LNCaP clone FGC (cell line): ENCODE data around the gene SEPTIN8.

Experiments used
- DNase-seq: peaks from one replicate; pipeline ENCODE4 v3.0.0-alpha.2; 2011; ENCODE audit warnings: low read depth
- H3K4me3 ChIP-seq: 2 replicates; pipeline ENCODE4 v1.5.1; 2011; ENCODE audit warnings: mild to moderate bottlenecking, low read depth, low read length, control low read depth
- TF ChIP-seq, protein P1 (sequence below): IDR thresholded peaks from 2 replicates; pipeline ENCODE4 v1.5.1; 2012; ENCODE audit warnings: mild to moderate bottlenecking; ENCODE audit not compliant: control insufficient read depth, insufficient read depth; ENCODE audit errors: extremely low read depth

Gene SEPTIN8

DNA sequence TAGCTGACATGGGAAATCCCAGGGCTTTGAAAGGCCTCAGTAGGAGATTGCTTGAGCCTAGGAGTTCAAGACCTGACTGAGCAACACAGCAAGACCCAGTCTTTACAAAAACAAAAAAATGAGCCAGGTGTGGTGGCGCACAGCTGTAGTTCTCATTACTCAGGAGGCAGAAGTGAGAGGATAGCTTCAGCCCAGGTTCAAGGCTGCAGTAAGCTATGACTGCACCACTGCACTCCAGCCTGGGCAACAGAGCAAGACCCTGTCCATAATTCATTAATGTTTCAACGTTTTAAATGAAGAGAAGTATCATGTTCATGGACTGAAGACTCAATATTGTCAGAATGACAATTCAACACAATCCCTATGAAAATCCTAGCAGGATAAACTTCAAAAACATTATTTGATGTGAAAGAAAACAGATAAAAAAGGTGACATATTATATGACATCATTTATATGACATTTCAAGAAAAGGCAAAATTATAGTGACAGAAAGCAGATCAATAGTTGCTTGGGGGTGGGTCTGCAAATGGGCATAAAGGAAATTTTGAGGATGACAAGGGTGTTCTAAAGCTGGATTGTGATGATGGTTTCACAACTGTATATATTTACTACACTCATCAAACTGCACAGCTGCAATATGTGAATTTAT is 43.4 kb downstream of the SEPTIN8 start:
- no peak overlapping the region for H3K4me3 ChIP-seq
- DNase-seq, result no peak
- TF ChIP-seq, protein P1, sequence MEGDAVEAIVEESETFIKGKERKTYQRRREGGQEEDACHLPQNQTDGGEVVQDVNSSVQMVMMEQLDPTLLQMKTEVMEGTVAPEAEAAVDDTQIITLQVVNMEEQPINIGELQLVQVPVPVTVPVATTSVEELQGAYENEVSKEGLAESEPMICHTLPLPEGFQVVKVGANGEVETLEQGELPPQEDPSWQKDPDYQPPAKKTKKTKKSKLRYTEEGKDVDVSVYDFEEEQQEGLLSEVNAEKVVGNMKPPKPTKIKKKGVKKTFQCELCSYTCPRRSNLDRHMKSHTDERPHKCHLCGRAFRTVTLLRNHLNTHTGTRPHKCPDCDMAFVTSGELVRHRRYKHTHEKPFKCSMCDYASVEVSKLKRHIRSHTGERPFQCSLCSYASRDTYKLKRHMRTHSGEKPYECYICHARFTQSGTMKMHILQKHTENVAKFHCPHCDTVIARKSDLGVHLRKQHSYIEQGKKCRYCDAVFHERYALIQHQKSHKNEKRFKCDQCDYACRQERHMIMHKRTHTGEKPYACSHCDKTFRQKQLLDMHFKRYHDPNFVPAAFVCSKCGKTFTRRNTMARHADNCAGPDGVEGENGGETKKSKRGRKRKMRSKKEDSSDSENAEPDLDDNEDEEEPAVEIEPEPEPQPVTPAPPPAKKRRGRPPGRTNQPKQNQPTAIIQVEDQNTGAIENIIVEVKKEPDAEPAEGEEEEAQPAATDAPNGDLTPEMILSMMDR, result no peak

DNA sequence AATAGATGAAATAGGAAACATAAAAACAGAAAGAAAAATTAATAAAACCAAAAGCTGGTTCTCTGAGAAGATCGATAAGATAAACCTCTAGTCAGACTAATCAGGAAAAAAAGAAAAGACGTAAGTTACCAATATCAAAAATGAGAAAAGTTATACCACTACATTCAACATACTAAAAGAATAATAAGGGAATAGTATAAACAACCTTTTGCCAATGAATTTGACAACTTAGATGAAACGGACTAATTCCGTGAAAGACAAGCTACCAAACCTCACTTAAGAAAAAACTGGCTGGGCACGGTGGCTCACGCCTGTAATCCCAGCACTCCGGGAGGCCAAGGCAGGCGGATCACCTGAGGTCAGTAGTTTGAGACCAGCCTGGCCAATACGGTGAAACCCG is 47.1 kb downstream of the SEPTIN8 start:
- no peak for DNase-seq
- TF ChIP-seq, protein P1, result no peak
- H3K4me3 ChIP-seq, result no peak overlapping the region

DNA sequence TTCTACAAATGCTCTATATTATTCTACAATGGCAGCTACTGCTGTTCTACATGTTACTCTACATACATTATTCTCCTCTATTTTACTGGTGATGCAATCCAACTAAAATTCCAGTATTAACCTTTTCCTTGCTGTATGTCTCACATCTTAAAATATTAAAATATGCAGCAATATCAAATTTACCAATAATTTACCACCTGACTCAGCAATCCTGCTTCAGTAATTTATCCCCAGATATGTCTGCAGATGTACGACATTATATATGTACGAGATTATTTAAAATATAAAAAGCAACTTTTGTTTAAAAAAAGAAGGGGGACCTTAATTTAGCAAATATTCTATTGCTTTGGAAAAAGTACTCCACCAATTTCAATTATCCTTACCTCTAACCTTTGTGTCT is 51.3 kb downstream of the SEPTIN8 start:
- DNase-seq, result no peak
- H3K4me3 ChIP-seq, result no peak overlapping the region
- TF ChIP-seq, protein P1, result no peak

DNA sequence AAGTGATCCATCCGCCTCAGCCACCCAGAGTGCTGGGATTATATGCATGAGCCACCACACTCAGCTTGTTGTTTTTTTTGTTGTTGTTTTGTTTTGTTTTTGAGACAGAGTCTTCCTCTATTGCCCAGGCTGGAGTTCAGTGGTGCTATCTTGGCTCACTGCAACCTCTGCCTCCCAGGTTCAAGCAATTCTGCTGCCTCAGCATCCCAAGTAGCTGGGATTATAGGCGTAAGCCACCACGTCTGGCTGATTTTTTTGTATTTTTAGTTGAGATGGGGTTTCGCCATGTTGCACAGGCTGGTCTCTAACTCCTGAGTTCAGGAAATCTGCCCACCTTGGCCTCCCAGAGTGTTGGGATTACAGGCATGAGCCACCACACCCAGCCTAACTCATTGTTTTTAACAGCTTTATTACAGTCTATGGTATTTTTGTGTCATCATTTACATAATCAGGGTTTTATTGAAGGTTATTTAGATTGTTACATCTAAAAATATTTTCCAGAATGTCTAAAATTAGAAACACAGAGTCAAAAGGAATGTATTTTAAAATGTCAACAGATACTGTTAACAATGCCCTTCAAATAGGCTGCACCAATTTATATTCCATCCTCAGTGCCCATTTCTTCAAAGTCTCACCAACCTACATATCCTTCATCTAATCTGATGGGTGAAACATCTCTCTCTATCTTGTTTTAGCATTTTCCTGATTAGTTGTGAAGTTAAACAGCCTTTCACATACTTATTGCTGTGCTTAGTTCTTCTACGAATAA is 58.3 kb downstream of the SEPTIN8 start:
- TF ChIP-seq, protein P1, result no peak
- no peak for DNase-seq
- H3K4me3 ChIP-seq, result no peak overlapping the region

DNA sequence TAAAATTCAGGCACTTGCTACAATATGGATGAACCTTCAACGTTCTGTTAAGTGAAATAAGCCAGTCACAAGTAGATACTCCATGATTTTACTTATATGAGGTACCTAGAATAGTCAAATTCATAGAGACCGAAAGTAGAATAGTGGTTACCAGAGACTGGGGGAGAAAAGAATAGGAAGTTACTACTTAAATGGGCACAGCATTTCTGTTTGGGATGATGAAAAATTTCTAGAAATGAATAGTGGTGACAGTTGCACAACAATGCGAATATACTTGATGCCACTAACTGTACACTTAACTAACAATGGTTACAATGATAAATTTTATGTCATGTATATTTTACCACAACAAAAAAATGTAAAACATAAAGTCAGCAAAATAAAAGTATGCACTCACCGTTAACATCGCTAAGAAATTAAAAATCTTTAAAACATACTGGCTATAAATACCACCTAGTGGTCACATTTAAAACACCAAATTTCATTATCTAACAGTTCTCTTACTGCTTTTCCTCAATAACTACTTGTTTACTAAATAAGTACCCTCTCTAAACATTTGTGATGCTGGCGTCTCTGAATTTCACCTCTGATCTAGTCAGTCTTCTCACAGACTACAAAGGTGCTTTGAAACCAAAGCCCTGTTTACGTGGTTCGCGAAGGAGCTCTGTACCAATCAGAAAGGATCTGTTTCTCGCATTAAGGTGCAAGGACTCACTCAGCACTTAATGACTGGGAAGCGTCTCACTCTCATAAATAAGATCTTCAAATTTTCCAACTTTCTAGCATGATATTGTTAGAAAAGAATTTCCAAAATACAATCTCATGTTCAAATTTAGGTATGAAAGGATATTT is 62.4 kb downstream of the SEPTIN8 start:
- TF ChIP-seq, protein P1, result 0 out of 2 replicates have a peak, but pooled peaks have one; percentile 20
- H3K4me3 ChIP-seq, result no peak overlapping the region
- no peak for DNase-seq

DNA sequence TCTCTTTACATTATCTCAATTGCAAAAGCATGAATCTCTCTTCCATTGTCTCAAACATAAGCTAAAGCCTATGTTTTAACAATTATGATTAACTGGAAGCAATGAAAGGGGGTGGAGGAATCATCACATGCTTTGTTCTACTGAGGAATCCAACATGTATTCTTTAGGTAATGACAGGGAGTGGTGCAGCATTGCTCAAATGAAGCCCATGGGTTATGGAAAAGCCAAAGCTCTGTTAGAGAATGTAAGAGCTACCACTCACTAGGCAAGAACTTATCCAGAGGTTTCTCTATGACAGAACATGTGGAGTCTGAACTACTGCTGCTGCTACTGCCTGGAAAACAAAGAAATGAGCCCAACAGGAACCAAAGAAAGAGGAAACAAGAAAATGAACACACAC is 68.4 kb downstream of the SEPTIN8 start:
- TF ChIP-seq, protein P1, result no peak
- DNase-seq, result no peak
- no peak overlapping the region for H3K4me3 ChIP-seq
